HG03432 (cell line): ENCODE data around the gene CLEC16A.

Experiments
- ATAC-seq: cut with Tn5 transposase; IDR thresholded peaks from one replicate; pipeline ENCODE4 v1.9.1; 2021; ENCODE audit warnings: mild to moderate bottlenecking, moderate library complexity; ENCODE audit not compliant: unreplicated experiment

The CLEC16A gene, protein sequence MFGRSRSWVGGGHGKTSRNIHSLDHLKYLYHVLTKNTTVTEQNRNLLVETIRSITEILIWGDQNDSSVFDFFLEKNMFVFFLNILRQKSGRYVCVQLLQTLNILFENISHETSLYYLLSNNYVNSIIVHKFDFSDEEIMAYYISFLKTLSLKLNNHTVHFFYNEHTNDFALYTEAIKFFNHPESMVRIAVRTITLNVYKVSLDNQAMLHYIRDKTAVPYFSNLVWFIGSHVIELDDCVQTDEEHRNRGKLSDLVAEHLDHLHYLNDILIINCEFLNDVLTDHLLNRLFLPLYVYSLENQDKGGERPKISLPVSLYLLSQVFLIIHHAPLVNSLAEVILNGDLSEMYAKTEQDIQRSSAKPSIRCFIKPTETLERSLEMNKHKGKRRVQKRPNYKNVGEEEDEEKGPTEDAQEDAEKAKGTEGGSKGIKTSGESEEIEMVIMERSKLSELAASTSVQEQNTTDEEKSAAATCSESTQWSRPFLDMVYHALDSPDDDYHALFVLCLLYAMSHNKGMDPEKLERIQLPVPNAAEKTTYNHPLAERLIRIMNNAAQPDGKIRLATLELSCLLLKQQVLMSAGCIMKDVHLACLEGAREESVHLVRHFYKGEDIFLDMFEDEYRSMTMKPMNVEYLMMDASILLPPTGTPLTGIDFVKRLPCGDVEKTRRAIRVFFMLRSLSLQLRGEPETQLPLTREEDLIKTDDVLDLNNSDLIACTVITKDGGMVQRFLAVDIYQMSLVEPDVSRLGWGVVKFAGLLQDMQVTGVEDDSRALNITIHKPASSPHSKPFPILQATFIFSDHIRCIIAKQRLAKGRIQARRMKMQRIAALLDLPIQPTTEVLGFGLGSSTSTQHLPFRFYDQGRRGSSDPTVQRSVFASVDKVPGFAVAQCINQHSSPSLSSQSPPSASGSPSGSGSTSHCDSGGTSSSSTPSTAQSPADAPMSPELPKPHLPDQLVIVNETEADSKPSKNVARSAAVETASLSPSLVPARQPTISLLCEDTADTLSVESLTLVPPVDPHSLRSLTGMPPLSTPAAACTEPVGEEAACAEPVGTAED

GRCh38 chr16:10944249-10945064, at the start of gene CLEC16A:
TSS of gene CLEC16A (plus strand) at chr16:10944564. CDS start at chr16:10944718, 154 bp downstream.
- ATAC-seq: peak; percentile 75

DNA sequence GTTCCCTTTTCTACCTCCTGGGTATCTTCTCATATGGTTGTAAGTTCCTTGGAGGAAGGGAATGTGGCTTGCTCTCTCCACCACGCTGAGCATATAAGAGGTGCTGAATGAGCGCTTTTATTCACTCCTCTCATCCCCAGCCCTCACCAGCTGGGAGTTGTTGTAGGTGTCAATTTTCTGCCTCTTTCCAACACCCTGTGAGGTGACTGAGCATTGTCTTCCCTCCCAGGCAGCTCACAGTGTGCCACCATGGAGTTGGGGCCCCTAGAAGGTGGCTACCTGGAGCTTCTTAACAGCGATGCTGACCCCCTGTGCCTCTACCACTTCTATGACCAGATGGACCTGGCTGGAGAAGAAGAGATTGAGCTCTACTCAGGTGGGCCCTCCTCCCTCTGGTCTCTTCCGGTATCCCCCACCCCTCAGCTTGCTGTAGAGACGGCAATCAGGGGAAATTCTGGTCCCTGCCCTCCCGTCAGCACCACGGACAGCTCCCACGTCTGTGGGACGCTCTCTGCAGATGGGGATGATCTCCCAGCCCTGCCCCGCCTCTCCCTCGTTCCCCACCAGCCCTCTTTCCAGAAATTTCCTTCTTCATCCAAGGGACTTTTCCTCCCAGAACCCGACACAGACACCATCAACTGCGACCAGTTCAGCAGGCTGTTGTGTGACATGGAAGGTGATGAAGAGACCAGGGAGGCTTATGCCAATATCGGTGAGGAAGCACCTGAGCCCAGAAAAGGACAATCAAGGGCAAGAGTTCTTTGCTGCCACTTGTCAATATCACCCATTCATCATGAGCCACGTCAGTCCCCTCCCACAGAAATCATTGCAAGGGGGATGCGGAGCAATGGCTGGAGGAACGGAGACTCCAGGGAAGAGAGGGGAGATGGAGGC, 49.1 kb upstream of the CLEC16A start:
- no peak for ATAC-seq

- no peak for ATAC-seq
Measured at GRCh38 chr16:10896165-10896564, 48.2 kb upstream of the CLEC16A start.

GRCh38 chr16:10896723-10897122, 47.6 kb upstream of the CLEC16A start:
- ATAC-seq: no peak

- no peak for ATAC-seq
Measured at GRCh38 chr16:10897134-10897533, 47.2 kb upstream of the CLEC16A start.

DNA sequence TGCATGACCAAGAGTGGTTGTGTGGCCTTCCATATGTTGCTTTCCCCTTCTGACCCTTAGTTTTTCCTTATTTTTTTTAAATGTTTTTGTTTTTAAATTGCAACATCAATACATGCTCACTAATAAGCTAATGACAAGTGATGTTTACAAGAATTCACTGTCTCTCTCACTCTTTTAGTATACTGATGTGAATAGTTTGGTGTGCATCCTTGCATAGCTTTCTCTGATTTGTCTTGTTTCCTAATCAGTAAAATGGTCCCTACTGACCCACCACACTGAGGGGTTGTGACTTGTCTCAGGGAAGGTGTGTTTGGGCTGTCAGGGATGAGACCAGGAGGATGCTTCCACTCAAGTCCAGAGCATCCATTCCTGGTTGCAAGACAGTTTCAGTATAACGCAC, 41.4 kb upstream of the CLEC16A start:
- ATAC-seq: no peak

- ATAC-seq: no peak
Measured at GRCh38 chr16:10906482-10906881, 37.9 kb upstream of the CLEC16A start.

DNA sequence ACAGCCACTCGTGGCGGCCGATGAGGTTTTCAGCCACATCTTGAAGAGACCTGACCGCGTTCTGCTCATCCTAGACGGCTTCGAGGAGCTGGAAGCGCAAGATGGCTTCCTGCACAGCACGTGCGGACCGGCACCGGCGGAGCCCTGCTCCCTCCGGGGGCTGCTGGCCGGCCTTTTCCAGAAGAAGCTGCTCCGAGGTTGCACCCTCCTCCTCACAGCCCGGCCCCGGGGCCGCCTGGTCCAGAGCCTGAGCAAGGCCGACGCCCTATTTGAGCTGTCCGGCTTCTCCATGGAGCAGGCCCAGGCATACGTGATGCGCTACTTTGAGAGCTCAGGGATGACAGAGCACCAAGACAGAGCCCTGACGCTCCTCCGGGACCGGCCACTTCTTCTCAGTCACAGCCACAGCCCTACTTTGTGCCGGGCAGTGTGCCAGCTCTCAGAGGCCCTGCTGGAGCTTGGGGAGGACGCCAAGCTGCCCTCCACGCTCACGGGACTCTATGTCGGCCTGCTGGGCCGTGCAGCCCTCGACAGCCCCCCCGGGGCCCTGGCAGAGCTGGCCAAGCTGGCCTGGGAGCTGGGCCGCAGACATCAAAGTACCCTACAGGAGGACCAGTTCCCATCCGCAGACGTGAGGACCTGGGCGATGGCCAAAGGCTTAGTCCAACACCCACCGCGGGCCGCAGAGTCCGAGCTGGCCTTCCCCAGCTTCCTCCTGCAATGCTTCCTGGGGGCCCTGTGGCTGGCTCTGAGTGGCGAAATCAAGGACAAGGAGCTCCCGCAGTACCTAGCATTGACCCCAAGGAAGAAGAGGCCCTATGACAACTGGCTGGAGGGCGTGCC, 37.2 kb upstream of the CLEC16A start:
- no peak for ATAC-seq

- no peak for ATAC-seq
Measured at GRCh38 chr16:10907757-10908045, 36.7 kb upstream of the CLEC16A start.

DNA sequence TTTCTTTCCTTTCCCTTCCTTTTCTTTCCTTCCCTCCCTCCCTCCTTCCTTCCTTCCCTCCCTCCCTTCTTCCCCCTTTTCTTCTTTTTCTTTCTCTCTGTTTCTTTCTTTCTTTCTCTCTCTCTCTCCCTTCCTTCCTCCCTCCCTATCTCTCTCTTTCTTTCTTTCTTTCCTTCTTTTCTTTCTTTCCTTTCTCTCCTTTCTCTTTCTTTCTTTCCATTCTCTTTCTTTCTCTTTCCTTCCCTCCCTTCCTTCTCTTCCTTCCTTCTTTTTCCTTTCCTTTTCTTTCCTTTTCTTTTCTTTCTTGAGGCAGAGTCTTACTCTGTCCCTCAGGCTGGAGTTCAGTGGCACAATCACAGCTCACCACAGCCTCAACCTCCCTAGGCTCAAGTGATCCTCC, 33.1 kb upstream of the CLEC16A start:
- no peak for ATAC-seq

DNA sequence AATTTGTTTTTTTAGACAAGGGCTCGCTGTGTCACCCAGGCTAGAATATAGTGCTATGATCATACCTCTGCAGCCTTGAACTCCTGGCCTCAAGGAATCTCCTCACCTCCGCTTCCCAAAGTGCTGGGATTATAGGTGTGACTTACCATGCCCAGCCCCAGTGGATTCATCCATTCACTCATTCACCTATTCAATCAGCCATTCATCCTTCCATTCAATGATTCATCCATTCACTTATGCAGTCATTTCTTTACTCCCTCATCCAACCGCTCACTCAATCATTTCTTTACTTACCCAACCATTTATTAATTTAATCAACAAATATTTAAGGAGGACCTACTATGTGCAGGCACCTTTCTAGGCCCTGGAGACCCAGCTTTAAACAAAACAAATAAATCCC, 27.8 kb upstream of the CLEC16A start:
- ATAC-seq: no peak

- no peak for ATAC-seq
Measured at GRCh38 chr16:10918294-10919002, 25.9 kb upstream of the CLEC16A start.

DNA sequence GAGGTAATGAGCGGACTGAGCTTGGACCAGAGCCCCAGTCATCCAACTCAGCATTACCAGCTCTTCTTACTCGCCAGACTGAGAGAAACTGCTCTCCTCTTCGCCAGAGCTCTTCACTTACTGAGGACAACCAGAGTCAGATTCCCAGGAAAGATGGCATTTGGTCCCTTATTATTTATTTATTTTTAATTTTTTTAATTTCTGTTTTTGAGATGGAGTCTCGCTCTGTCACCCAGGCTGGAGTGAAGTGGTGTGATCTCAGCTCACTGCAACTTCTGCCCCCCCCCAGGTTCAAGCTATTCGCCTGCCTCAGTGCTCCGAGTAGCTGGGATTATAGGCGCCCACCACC, 25.4 kb upstream of the CLEC16A start:
- ATAC-seq: no peak

GRCh38 chr16:10920726-10921427, 23.5 kb upstream of the CLEC16A start:
- ATAC-seq: no peak

- ATAC-seq: no peak
Measured at GRCh38 chr16:10921536-10922327, 22.6 kb upstream of the CLEC16A start.

- ATAC-seq: no peak
Measured at GRCh38 chr16:10922328-10923145, 21.8 kb upstream of the CLEC16A start.
